T-helper 2 cell treated with Interferon-gamma antibody and Interleukin-4, amounts not matched to agents 100 ng/mL and 5 ng/mL, for 36 hours (primary cell): Measurements from ENCODE around the gene GP1BA. TPM values are rescaled to one million over a fixed set of nuclear protein-coding genes. Genes with fewer than 3 reads are reported as not detected.

Source experiments
- intact Hi-C: fragments of 100-400 bp; cut with micrococcal nuclease; formaldehyde crosslinking; loops from one replicate; pipeline ENCODE4 v1.15.1; 2023
- total RNA-seq: library from RNA; stranded (reverse); gene quantifications from 2 replicates; pipeline ENCODE4 v1.2.3, GENCODE V29; 2022

GP1BA gene
- total RNA-seq, 1 donor from 2014 or later: not detected

GRCh38 chr17:4937553-4937952 lies 5.5 kb downstream of the GP1BA start:
- intact Hi-C loops: no loop called here

DNA sequence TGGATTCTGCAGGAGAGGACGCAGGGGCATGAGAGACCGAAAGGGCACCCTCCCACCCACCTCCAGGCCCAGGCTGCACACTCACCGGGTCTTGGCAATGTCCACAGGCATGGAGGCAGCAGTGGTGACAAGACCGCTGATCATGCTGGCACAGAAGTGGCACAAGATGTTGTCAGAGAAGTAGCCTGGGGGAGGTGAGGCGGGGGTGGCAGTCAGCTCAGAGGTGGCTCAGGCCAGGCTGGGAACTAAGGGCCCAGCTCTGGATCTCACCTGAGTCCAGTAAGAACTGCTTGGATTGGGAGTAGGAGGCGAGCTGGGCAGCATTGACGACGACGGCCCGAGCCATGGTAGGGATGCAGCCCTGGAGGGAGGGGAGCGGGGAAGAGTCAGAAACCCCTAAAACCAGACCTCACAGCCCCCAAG lies 6.0 kb downstream of the GP1BA start:
- intact Hi-C loops: no loop called here

GRCh38 chr17:4938688-4939545 lies 6.8 kb downstream of the GP1BA start:
- intact Hi-C loops: no loop called here

DNA sequence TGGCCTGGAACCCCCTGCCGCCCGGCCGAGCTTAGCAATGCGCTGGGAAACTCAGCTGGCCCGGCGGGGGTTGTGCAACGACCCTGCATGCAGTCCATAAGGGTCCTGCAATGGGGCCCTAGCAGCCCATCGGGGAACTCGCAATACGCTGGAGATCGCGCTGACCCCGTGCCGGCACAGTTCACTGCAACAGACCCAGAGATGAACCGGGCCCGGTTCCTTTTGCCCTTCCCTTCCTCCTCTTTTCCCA lies 7.4 kb downstream of the GP1BA start:
- intact Hi-C loops: no loop called here

DNA sequence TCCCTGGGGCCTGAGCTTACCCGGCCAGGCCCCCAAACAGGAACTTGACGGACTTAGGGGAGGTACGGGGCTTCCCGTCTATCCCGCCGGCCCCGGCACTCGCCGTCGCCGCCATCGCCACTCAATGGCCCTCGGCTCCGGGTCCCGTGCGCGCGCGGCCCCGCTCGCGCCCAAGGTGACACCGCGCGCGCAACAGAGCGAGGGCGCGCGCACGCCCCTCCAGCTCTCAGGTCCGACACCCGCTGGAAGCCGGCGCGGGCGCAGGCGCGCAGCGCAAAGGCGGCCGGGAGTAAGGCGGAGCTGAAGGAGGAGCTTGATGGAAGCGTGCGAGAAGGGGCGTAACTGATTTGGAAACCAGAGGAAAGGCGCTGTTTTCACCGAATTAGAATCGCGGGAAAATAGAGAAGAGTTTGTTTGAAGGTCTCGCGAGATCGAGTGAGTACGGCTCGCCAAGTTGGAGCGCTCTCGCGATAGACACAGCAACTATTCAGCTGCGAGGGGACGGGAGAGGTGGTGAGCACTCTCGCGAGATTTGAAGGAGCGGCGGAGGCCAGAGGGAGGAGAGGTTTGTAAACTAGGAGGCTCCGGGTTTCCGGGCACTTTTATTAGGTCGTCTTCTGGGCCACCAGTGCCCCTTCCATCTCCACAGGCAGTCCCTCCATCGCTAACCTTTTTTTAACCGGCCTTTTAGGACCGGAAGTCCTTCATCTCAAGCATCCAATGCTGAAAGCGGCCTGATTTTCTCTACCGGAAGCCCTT lies 7.9 kb downstream of the GP1BA start, which contains the start of the genes RNF167 and SLC25A11:
RNF167 (plus strand) TSS at position 473 of the 759 bp plus-strand sequence. CDS start 642 bp downstream, outside the sequence.
SLC25A11 (minus strand) TSS at position 251 of the 759 bp plus-strand sequence; CDS start at position 115, 136 bp downstream.
- intact Hi-C loops: loop anchor here (1.0 to 10.0 kb wide), 10 partner anchors 8 to 1715 kb away; partner anchors contain the start of genes ARRB2, C17orf100, INCA1 and KIF1C

DNA sequence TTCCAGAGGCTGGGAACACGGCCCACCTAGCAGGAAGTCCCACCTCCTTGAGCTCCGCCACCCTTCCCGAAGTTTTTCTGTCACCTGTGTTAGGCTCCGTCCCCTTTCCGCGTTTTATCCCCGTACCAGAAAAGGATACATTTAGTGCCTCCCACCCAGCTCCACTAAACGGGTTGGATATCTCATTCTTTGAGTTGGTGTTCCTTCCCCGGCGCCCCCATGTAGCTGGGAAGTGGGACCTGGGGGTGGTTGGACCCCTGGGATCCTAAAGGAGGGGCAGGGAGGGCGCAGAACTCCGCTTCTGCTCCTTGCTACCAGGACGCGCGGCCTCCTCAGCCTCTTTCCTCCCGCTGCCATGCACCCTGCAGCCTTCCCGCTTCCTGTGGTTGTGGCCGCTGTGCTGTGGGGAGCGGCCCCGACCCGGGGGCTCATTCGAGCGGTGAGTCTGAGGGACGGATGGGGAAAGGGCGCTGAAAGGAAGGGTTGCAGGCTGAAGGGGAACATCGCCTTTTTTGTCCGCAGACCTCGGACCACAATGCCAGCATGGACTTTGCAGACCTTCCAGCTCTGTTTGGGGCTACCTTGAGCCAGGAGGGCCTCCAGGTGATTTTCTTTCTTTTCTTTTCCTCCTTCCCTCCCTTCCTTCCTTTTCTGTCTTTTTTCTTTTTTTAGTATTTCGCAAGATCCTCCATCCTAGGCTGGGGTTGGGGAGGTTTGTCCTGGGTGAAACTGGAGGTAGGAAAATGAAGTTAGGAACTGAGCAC lies 8.7 kb downstream of the GP1BA start:
- intact Hi-C loops: loop anchor here (1.0 to 10.0 kb wide), 10 partner anchors 8 to 1714 kb away; partner anchors contain the start of genes ARRB2, C17orf100, INCA1 and KIF1C

GRCh38 chr17:4941319-4941610 lies 9.2 kb downstream of the GP1BA start:
- intact Hi-C loops: loop anchor here (2.0 to 10.0 kb wide), 4 partner anchors 32 to 1714 kb away; partner anchors contain the start of genes C17orf100, MED31, PSMB6 and UBE2G1

DNA sequence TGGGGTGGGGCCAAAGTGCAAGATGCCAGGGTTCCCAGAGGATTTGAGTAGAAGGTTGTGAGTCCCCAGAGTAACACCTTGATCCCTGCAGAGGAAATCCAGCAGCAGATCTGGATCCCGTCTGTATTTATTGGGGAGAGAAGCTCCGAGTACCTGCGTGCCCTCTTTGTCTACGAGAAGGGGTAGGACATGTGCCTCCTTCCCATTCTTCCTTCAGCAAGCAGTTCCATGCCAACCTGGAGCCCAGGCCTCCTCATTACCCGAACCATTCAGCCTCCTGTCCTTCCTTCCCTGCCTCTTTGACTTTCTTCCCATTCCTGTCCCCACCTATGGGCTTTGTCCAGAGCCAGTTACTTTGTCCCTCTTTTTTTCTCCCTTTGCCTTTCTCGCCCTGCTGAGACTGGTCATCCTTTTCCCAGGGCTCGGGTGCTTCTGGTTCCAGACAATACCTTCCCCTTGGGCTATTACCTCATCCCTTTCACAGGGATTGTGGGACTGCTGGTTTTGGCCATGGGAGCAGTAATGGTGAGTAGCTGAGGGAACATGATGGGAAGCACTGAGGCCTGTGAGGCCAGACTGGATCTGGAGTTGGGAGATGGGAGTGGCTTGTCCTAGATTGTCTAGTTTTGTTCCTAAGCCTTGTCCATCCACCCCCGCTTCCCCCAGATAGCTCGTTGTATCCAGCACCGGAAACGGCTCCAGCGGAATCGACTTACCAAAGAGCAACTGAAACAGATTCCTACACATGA lies 10.9 kb downstream of the GP1BA start:
- intact Hi-C loops: loop anchor here (5.0 to 10.0 kb wide), 3 partner anchors 146 to 1712 kb away; partner anchors contain the start of genes C17orf100, MED31, PSMB6 and UBE2G1

DNA sequence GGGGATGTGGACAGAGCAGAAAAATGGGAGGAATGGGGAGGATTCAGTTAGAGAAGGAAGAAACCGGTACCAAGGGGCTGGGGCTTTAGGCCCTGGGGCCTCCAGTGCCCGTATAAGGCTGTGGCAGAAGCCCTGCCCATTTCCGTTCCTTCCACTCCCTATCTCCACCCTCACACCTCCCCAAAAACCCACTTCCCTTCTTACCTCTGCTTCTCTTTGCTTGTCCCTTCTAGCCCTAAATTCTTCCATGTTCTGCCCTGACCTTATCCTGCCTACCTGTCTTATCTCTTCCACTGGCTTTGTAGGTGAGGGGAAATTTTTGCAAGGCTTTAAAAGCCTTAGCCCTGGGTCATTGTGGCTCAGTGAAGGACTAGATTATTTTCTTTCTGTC lies 12.1 kb downstream of the GP1BA start:
- intact Hi-C loops: loop anchor here (5.0 to 10.0 kb wide), 3 partner anchors 147 to 1711 kb away; partner anchors contain the start of genes C17orf100, MED31, PSMB6 and UBE2G1

DNA sequence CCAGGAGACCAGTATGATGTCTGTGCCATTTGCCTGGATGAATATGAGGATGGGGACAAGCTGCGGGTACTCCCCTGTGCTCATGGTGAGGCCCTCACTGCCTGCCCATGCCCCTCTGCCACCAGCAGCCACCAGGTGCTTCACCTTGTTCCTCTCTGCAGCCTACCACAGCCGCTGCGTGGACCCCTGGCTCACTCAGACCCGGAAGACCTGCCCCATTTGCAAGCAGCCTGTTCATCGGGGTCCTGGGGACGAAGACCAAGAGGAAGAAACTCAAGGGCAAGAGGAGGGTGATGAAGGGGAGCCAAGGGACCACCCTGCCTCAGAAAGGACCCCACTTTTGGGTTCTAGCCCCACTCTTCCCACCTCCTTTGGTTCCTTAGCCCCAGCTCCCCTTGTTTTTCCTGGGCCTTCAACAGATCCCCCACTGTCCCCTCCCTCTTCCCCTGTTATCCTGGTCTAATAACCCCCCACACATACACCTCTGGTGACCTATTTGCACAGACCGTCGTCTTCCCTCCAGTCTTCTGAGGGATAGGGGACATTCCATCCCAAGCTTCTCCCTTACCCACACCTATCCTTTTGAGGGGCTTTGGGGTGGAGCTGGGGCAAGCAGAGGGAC lies 12.6 kb downstream of the GP1BA start:
- intact Hi-C loops: loop anchor here (5.0 to 10.0 kb wide), 4 partner anchors 43 to 1710 kb away; partner anchors contain the start of genes C17orf100, CAMTA2, MED31 and PSMB6

- intact Hi-C loops: loop anchor here (5.0 to 10.0 kb wide), 3 partner anchors 42 to 1709 kb away; partner anchors contain the start of genes C17orf100, CAMTA2, MED31 and UBE2G1
Observed at GRCh38 chr17:4945176-4945943, 13.3 kb downstream of the GP1BA start.

DNA sequence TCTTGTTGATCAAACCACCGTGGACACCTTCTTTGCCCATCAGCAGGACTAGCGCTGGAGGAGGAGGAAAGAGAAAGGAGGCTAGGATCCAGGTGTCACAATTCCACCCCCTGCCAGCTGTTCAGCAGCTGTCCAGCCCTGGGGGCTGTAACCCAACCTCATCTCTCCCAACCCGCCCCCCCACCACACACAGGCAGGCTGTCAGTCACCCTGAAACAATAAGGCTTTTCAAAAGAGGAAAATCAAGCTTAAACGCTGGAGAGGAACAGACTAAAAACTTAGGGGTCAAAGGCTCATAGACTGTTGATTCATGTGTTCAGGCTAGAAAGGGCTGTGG lies 13.8 kb downstream of the GP1BA start:
- intact Hi-C loops: loop anchor here (5.0 to 10.0 kb wide), 3 partner anchors 41 to 1709 kb away; partner anchors contain the start of genes C17orf100, CAMTA2, MED31 and UBE2G1

DNA sequence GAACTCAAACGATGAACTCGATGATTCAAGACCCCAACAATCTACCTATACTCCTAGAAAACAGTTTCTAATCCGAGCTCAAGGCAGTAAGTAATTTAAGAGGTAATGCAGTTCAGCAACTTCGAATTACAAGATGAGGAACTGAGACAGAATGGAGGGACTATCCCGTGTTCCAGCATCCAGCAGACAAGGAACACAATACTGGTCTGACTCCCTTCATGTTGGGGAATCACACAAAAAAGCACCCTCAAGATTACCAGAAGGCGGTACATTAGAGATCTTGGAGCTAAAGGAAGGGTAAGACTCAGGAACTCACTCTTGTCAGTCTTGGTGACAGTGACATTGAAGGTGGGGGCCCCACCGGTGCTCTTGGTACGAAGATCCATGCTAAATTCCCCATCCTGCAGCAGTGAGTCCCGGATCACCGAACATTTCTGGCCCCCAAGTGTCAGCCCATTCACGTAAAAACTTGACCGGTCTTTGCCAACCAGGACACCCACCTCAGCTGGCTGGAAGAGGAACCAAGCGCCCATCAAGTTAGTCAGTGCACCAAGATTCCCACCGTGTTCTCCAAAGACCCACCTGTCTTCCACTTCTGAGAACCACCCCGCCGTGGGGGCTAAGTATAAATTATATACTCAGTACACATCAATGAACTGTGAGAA lies 14.4 kb downstream of the GP1BA start:
- intact Hi-C loops: loop anchor here (5.0 to 10.0 kb wide), 3 partner anchors 41 to 1708 kb away; partner anchors contain the start of genes C17orf100, CAMTA2, MED31 and UBE2G1

DNA sequence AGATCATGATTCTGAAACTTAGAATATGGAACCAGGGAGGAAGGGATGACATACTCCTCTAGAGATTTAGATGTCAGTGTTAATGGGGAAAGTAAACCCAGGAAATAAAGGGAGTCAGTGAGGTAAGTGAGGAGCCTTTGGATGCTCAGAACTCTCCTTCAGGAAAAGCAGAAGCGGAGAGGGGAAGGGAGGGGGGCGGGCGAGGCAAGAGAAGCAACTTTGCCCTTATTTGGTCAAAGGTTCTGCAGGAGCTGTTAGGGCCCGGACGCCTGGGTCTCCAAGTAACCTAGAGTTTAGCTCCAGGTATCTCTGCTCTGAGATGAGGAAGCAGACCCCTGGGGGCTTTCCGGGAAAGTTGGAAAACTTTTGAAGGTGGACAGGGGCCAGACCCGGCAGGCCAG lies 14.9 kb downstream of the GP1BA start:
- intact Hi-C loops: loop anchor here (5.0 to 10.0 kb wide), 3 partner anchors 40 to 1708 kb away; partner anchors contain the start of genes C17orf100, CAMTA2, MED31 and UBE2G1

DNA sequence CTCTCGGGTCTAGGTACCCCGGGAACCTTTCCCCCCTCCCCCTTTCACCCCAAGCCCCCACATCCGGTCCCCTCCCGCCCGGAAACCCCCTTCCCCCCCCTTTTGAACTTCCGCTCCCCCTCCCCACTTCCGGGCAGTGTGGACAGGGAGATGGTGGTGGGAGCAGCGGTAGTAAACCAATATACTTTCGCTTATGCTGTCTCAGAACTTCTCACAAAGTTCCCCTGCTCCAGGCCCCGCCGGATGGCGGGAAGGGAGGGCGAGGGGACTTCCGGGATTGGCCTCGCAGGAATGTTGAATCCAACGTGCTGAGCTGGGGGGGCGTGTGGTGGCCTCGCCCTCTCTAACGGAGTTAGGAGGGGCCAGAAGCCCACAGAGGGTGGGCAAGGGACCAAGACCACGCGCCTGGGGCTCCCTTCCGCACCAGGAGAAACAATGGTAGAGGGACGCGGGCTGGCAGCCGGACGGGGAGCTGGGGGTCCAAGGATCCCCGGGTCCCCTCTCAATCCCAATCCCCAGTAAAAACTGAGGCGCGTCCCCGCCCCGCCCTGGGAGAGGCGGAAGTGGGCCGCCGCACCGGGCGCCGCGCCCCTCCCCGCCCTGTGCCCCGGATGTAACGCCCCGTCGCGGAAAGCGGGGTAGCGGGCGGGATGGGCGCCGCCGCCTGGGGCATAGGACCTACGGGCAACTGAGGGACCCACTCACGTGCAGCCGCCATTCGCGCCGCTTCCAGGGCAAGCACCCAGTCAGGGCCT lies 15.5 kb downstream of the GP1BA start:
- intact Hi-C loops: loop anchor here (1.0 to 10.0 kb wide), 6 partner anchors 7 to 1707 kb away; partner anchors contain the start of genes C17orf100, CAMTA2, DERL2 and INCA1

- intact Hi-C loops: loop anchor here (1.0 to 10.0 kb wide), 6 partner anchors 8 to 1706 kb away; partner anchors contain the start of genes C17orf100, CAMTA2, DERL2 and INCA1
Observed at GRCh38 chr17:4948166-4948930, 16.3 kb downstream of the GP1BA start, which contains the start of gene PFN1. PFN1 (minus strand) TSS chr17:4948530; CDS start chr17:4948394, 136 bp downstream.
